Smooth muscle cell (in vitro differentiated cells): ENCODE results near the gene SHLD1. TPM values are rescaled to one million over a fixed set of nuclear protein-coding genes. Genes with fewer than 3 reads are reported as not detected.

ENCODE experiments used
- DNase-seq: peaks from one replicate; lab custom pipeline; 2025; ENCODE audit not compliant: unreplicated experiment; lab: John Stamatoyannopoulos, UW
- H2AFZ ChIP-seq: fragments of 200-600 bp; sonication (generic); 2 replicates; pipeline ENCODE4 v1.6.0; 2016; ENCODE audit warnings: antibody characterized with exemption, low read depth, mild to moderate bottlenecking
- H3F3A ChIP-seq: fragments of 200-600 bp; sonication (generic); 2 replicates; pipeline ENCODE4 v1.6.0; 2017; ENCODE audit warnings: antibody characterized with exemption, low read depth
- H3K27ac ChIP-seq: fragments of 200-600 bp; sonication (generic); 2 replicates; pipeline ENCODE4 v1.5.1; 2016; ENCODE audit warnings: low read depth, mild to moderate bottlenecking
- H3K27me3 ChIP-seq: fragments of 200-600 bp; sonication (generic); 2 replicates; pipeline ENCODE4 v1.6.1; 2016; ENCODE audit warnings: low read depth, mild to moderate bottlenecking
- H3K36me3 ChIP-seq: fragments of 200-600 bp; sonication (generic); 2 replicates; pipeline ENCODE4 v1.5.1; 2016; ENCODE audit warnings: low read depth
- H3K4me1 ChIP-seq: fragments of 200-600 bp; sonication (generic); 2 replicates; pipeline ENCODE4 v1.5.1; 2016; ENCODE audit warnings: low read depth
- H3K4me2 ChIP-seq: fragments of 200-600 bp; sonication (generic); 2 replicates; pipeline ENCODE4 v1.6.0; 2016; ENCODE audit warnings: mild to moderate bottlenecking
- H3K4me3 ChIP-seq: fragments of 200-600 bp; sonication (generic); 2 replicates; pipeline ENCODE4 v1.5.1; 2016; ENCODE audit warnings: mild to moderate bottlenecking
- H3K79me2 ChIP-seq: fragments of 200-600 bp; sonication (generic); 2 replicates; pipeline ENCODE4 v1.6.0; 2016; ENCODE audit warnings: low read depth, mild to moderate bottlenecking
- H3K9ac ChIP-seq: fragments of 200-600 bp; sonication (generic); 2 replicates; pipeline ENCODE4 v1.6.0; 2016; ENCODE audit warnings: low read depth
- H3K9me3 ChIP-seq: fragments of 200-600 bp; sonication (generic); replicated peaks from 2 replicates; pipeline ENCODE4 v1.5.1; 2016; ENCODE audit warnings: low read depth
- H4K20me1 ChIP-seq: fragments of 200-600 bp; sonication (generic); 2 replicates; pipeline ENCODE4 v1.6.0; 2016; ENCODE audit warnings: low read depth
- WGBS: methylation state at CpG from one replicate; pipeline ENCODE4 v1.1.7; 2016; ENCODE audit warnings: low lambda C conversion rate; 5-methylcytosine and 5-hydroxymethylcytosine counted together
- polyA plus RNA-seq: library from polyadenylated mRNA; unstranded; fragments of >200 nt; fragmentation: Nextera tagmentation; extraction: Ambion mirVana; gene quantifications from 2 replicates; pipeline ENCODE4 v1.2.1, GENCODE V29; 2016
- total RNA-seq: library from RNA; depleted of rRNA; stranded (reverse); fragments of >200 nt; gene quantifications from 2 replicates; pipeline ENCODE4 v1.2.3, GENCODE V29; 2014
- TF ChIP-seq, protein P1 (sequence below): fragments of 200-600 bp; sonication (generic); IDR thresholded peaks from 2 replicates; pipeline ENCODE4 v1.5.1; 2017; ENCODE audit warnings: borderline replicate concordance, mild to moderate bottlenecking, antibody characterized with exemption; ENCODE audit not compliant: insufficient read depth, poor library complexity, severe bottlenecking

The SHLD1 gene
- total and polyA plus RNA-seq, 2 experiments from 2014 or later: 3.3 to 3.7 TPM

DNA sequence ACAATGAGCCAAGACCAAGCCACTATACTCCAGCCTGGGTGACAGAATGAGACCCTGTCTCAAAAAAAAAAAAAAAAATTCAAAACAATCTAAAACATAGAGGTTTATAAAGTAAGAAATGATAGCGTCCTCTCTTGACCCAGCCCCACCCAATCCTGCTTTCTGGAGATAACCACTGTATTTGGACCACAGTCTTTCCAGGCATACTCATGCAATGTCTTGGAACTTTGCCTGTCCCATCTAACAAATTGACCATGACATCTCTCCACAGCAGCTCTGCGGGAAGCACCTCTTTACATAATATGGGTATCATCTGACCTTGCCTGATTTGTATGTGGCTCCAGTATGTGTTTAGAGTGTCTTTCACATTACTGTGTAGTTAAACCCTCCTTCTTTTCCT lies 9.1 kb upstream of the SHLD1 start:
- no peak for DNase-seq
- H2AFZ ChIP-seq: no peak overlapping the region
- WGBS: 95% methylated on average over 2 of the region's 2 CpGs

DNA sequence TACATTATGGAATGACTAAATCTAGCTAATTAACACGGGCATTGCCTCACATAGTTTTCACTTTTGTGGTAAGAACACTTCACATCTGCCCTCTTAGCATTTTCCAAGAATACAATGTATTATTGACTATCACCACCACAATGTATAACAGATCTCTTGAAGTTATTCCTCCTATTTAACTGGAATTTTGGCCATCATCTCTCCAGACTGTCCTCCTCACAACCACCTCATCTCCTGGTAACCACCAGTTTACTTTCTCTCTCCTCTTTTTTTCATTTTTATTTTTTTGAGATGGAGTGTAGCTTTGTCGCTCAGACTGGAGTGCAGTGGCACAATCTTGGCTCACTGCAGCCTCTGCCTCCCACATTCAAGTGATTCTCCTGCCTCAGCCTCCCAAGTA lies 8.2 kb upstream of the SHLD1 start:
- Histone ChIP-seq H3K79me2 (no peaks in the 10 kb centered on the region), H2AFZ (no peak overlapping the region), H3K9me3 (no peaks in the 10 kb centered on the region), H3K4me2 (no peak overlapping the region), H3K27ac (no peak overlapping the region), H3K27me3 (no peaks in the 10 kb centered on the region), H4K20me1 (no peaks in the 10 kb centered on the region), H3K4me1 (no peaks in the 10 kb centered on the region), H3F3A (no peaks in the 10 kb centered on the region), H3K4me3 (no peak overlapping the region), H3K9ac (no peak overlapping the region), H3K36me3 (no peaks in the 10 kb centered on the region)
- 76% methylated on average over 2 of the region's 2 CpGs for WGBS
- TF ChIP-seq, protein P1, sequence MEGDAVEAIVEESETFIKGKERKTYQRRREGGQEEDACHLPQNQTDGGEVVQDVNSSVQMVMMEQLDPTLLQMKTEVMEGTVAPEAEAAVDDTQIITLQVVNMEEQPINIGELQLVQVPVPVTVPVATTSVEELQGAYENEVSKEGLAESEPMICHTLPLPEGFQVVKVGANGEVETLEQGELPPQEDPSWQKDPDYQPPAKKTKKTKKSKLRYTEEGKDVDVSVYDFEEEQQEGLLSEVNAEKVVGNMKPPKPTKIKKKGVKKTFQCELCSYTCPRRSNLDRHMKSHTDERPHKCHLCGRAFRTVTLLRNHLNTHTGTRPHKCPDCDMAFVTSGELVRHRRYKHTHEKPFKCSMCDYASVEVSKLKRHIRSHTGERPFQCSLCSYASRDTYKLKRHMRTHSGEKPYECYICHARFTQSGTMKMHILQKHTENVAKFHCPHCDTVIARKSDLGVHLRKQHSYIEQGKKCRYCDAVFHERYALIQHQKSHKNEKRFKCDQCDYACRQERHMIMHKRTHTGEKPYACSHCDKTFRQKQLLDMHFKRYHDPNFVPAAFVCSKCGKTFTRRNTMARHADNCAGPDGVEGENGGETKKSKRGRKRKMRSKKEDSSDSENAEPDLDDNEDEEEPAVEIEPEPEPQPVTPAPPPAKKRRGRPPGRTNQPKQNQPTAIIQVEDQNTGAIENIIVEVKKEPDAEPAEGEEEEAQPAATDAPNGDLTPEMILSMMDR: no peak
- DNase-seq: no peak

More for the DNA sequence above, 9.1 kb upstream of the SHLD1 start:
- Histone ChIP-seq H3K79me2 (no peaks in the 10 kb centered on the region), H3K36me3 (no peaks in the 10 kb centered on the region), H3K9me3 (no peaks in the 10 kb centered on the region), H3K4me1 (peaks cover 4% of the 10 kb centered on the region), H3K9ac (no peak overlapping the region), H3K4me3 (no peak overlapping the region), H4K20me1 (no peaks in the 10 kb centered on the region), H3K27ac (no peak overlapping the region), H3F3A (no peaks in the 10 kb centered on the region), H3K4me2 (no peak overlapping the region), H3K27me3 (no peaks in the 10 kb centered on the region)
- TF ChIP-seq, protein P1: no peak

DNA sequence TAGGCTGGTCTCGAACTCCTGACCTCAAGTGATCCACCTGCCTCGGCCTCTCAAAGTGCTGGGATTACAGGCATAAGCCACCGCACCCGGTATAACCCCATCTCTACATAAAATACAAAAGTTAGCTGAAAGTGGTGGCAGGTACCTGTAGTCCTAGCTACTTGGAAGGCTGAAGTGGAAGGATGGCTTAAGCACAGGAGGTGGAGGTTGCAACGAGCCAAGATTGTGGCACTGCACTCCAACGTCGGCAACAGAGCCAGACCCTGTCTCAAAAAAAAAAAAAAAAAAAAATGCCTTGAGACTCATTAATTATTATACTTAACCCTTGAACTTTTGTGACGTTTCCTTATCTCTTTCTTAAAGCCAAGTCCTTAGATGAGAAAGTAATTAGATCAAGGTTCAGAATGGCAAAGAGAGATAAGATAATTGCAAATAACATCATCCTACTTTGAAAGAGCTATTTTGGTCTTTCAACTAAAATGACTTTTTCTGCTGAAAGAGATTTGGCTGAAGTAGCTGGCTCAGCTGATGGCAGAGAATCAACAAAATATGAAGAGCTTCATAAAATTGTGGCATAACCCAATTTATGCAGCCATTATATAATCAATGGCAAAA lies 4.7 kb upstream of the SHLD1 start:
- no peak for DNase-seq
- H3K27me3 ChIP-seq: no peaks in the 10 kb centered on the region
- TF ChIP-seq, protein P1: no peak
- H3K79me2 ChIP-seq: no peaks in the 10 kb centered on the region
- WGBS: 72% methylated on average over 8 of the region's 8 CpGs
- H3K27ac ChIP-seq: no peak overlapping the region
- no peak overlapping the region for H2AFZ ChIP-seq
- no peaks in the 10 kb centered on the region for H3K36me3 ChIP-seq
- no peaks in the 10 kb centered on the region for H3K4me1 ChIP-seq
- no peak overlapping the region for H3K4me2 ChIP-seq
- H4K20me1 ChIP-seq: no peaks in the 10 kb centered on the region
- no peaks in the 10 kb centered on the region for H3F3A ChIP-seq
- no peak overlapping the region for H3K4me3 ChIP-seq
- H3K9me3 ChIP-seq: no peaks in the 10 kb centered on the region
- no peak overlapping the region for H3K9ac ChIP-seq

DNA sequence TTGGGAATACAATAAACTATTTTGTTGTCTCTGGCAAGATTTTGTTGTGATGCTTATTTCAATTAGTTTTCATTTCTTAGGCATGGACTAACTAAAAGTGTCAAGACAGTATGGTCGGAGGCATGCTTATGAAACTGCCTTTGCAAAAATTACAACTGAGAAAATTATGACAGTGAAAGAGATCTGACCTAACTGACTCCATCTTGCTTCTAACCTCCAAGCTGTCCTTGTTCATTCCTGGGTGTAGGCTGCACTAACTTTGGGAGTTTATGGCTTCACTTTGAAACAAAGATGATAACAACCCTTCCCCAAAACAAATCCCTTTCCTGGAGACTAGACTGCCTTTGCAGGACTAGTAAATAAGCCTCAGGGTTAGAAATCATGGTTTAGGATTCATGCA lies 4.1 kb upstream of the SHLD1 start:
- WGBS: 87% methylated on average over 1 of the region's 1 CpG
- Histone ChIP-seq H3K4me1 (no peaks in the 10 kb centered on the region), H3K9me3 (no peaks in the 10 kb centered on the region), H3K79me2 (no peaks in the 10 kb centered on the region), H4K20me1 (no peaks in the 10 kb centered on the region), H3K9ac (no peak overlapping the region), H3K4me3 (no peak overlapping the region), H3K27ac (no peak overlapping the region), H3K4me2 (no peak overlapping the region), H2AFZ (no peak overlapping the region), H3K27me3 (no peaks in the 10 kb centered on the region), H3F3A (no peaks in the 10 kb centered on the region), H3K36me3 (no peaks in the 10 kb centered on the region)
- TF ChIP-seq, protein P1: no peak
- DNase-seq: no peak
